AG10803 (cell line): ENCODE results near the gene SEMA6B.

ENCODE experiments used
- DNase-seq: peaks from one replicate; pipeline ENCODE4 v3.0.0; 2010; ENCODE audit warnings: low read depth
- H3K4me3 ChIP-seq: 2 replicates; pipeline ENCODE4 v1.5.1; 2011; ENCODE audit warnings: mild to moderate bottlenecking, low read length, control low read depth
- TF ChIP-seq, protein P1 (sequence below): conservative IDR thresholded peaks from 2 replicates; pipeline ENCODE4 v1.5.1; 2011; ENCODE audit warnings: mild to moderate bottlenecking, low read length, control low read depth, inconsistent platforms

The SEMA6B gene

DNA sequence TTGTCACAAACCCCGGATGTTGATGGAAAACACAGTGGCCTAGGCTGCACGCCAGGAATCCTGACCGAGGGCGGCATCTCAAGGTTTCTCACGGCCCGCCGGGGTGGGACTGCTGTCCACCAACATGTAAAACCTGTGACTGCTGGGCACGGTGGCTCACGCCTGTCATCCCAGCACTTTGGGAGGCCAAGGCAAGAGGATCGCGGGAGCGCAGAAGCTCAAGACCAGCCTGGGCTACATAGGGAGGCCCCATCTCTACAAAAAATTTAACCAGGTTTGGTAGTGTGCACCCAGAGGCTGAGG lies 52.4 kb downstream of the SEMA6B start:
- no peak for DNase-seq
- TF ChIP-seq, protein P1, sequence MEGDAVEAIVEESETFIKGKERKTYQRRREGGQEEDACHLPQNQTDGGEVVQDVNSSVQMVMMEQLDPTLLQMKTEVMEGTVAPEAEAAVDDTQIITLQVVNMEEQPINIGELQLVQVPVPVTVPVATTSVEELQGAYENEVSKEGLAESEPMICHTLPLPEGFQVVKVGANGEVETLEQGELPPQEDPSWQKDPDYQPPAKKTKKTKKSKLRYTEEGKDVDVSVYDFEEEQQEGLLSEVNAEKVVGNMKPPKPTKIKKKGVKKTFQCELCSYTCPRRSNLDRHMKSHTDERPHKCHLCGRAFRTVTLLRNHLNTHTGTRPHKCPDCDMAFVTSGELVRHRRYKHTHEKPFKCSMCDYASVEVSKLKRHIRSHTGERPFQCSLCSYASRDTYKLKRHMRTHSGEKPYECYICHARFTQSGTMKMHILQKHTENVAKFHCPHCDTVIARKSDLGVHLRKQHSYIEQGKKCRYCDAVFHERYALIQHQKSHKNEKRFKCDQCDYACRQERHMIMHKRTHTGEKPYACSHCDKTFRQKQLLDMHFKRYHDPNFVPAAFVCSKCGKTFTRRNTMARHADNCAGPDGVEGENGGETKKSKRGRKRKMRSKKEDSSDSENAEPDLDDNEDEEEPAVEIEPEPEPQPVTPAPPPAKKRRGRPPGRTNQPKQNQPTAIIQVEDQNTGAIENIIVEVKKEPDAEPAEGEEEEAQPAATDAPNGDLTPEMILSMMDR = no peak
- H3K4me3 ChIP-seq = no peak overlapping the region

- DNase-seq = peak; percentile 37
- TF ChIP-seq, protein P1 = no peak
- H3K4me3 ChIP-seq = no peak overlapping the region
Measured at GRCh38 chr19:4506449-4507149, 52.9 kb downstream of the SEMA6B start.

DNA sequence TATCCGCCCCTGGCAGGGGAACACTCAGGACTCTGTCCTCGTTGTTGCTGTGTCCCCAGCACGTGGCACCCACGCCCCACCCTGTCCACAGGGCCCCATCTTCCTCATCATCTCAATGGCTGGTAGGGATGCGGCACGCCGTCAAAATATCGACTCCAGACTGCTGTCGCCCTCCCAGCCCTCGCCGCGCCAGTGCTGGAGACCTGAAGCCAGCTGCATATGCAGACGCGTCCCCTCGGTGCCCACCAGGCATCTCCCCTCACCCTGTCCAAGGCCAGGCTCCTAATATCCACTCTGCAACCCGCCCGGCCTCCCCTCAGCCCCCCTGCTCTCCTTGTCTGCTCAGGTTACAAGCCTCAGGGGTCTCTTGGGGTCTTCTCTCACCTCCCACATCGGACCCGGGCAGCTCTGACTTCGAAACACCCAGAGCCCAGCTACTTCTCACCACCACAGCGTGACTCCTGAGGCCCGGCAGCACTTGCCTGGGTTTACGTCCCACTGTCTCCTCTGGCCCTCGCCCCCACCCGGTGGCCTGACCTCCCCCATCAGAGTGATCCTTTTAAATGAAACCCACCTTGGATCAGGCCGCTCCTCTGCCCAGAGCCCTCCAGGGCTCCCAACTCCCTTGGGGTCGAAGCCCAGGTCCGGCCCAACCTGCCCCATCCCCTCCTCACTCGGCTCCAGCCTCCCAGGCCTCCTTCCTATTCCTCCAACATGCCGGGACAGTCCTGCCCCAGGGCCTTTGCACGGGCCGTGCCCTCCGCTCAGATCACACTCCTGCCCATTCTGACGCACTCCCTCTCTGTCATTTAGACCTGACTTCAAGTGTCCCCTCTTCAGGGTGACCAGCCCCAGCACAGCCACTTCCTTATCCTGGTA lies 53.7 kb downstream of the SEMA6B start:
- no peak for DNase-seq
- TF ChIP-seq, protein P1 = no peak
- H3K4me3 ChIP-seq = no peak overlapping the region

DNA sequence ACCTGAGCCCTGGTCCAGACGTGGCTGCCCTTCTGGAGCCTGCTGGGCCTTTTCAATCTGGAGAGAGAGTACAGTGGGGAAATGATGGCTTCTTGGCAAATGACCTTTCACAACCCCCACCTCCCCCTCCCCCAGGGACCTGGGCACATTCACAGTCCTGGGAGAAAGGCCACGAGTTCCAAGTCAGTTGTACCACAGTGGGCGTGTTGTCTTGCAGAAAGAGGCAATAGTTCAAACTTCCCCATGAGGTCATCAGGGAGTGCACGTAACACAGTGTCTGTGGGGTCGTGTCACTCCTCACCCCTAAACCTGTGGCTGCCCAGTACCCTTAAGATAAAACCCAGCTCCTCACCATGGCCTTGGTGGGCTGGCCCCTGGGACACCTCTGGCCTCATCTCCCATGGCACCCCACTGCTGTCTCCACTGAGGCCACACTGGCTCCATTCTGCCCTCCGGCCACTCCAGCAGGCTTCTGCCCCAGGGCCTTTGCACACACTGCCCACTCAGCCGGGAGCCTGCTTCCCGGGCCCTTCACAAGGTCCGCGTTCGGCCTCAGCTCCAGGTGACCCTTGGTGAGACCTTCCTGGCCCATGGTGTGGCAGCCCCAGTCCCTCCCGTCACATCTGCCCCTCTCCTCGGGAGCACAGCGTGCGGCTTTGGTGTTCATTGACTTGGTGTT lies 54.5 kb downstream of the SEMA6B start:
- DNase-seq = no peak
- TF ChIP-seq, protein P1 = no peak
- H3K4me3 ChIP-seq = no peak overlapping the region

GRCh38 chr19:4504297-4504701 lies 55.2 kb downstream of the SEMA6B start:
- TF ChIP-seq, protein P1 = no peak

DNA sequence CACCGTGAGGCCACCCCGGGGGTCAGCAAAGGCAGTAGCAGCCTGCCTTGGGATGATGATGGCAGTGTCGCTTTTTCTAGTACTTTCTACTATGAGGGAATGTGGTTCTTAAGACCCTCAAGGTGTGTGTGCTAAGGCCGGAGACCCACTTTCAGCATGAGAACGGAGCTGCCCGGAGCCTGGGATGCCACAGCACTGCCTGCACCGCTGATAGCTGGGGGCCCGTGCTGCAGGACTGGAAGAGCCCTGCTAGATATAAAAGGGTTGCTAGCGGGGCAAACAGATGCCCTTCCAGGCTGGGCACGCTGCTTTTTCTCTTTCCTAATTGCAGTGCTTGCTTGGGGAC lies 55.7 kb downstream of the SEMA6B start:
- no peak overlapping the region for H3K4me3 ChIP-seq
- no peak for DNase-seq
- TF ChIP-seq, protein P1 = no peak

More at GRCh38 chr19:4504297-4504701, 55.2 kb downstream of the SEMA6B start:
- H3K4me3 ChIP-seq = no peak overlapping the region
- no peak for DNase-seq
